ENCODE results near the gene PIERCE2.
"Not testable (repeated sequence)": the region's sequence is repeated elsewhere in the genome, so short reads cannot be mapped to it uniquely, and the experiment has no call there.

PIERCE2 gene, protein sequence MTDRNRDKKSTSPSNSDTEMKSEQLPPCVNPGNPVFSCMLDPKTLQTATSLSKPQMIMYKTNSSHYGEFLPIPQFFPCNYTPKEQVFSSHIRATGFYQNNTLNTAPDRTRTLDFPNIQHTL

DNA sequence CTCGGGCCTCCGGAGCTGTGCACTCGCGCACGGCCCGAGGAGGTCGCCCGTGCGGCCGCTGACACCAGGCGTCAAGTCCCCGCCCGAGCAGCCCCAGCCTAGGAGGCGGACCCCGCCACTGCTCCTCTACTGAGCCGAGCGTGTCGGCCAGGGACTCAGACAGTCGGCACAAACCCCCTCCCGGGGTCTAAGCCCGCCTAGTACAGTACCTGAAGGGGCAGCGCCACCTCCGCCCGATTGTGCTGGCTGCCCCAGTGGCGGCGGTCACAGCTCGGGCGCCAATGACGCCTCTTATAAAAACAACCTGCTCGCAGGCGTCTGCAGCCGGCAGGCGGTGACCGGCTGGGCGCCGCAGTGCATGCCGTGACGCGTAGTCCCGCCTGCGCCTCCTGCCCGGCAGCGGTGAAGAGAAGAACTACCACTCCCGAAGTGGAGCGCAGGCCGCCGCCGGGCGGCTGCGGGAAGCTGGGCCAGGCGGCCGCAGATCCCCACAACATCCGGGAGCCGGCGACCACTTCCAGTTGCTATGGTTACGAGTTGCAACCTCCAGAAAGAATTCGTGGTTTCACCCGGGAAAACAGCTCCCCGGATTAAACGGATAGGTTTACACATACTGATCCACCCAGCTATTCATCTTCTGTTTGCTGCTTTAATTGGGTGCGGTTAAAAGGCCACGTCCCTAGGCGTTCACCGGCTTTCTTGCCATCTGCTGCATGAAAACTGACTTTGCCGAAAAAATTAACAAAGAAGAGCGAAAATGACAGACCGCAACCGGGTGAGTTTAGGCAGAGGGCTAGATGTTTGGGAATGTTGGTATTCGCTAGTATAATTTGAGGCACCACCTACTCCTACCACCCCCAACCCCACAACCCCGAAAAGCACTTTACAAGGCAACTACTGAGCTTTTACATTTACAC, at the start of gene PIERCE2, which contains the start of gene CCPG1:
TSS of gene PIERCE2 (plus strand) at position 484 of the 917 bp plus-strand sequence. CDS start at position 758, 274 bp downstream.
TSS of gene CCPG1 (minus strand) at position 348 of the 917 bp plus-strand sequence. CDS start 18,935 bp downstream, outside the sequence.
- DNase-seq (ENCODE audit: low read depth in 2 of 2): peak; percentile 67 to 76

DNA sequence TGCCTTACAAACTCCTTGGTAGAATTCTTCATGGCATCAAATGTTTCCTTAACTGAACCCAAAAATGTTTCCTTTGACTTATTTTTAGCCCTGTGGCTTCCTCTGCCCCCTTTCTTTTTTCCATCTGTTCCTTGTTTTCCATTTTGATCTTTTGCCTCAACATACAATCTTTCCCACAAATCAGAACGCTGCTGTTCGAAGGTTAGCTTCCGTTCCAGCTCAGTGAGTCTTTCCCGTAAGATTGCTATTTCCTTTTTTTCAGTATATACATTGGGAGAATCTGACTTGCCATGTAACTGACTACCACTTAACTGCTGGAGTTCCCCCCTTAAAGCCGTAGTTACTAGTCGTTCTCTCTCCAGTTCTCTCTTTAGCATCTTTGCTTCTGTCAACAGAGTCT, 48.0 kb upstream of the PIERCE2 start:
- DNase-seq (ENCODE audit: low read depth in 2 of 2): no peak

DNA sequence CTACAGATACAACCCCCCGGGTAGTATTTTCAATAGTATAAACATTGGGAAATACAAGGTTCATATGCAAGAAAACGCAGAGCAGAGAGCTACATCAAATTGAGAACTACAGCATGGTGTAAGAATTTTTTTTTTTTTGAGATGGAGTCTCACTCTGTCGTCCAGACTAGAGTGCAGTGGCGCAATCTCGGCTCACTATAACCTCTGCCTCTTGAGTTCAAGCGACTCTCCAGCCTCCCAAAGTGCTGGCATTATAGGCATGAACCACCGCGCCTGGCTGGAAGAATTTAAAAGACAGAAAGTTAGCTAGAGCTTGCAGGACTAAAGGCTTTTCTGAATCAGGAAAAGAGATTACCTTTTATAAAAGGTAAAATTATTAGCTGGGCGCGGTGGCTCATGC, 47.2 kb upstream of the PIERCE2 start:
- no peak for DNase-seq (ENCODE audit: low read depth in 2 of 2)

DNA sequence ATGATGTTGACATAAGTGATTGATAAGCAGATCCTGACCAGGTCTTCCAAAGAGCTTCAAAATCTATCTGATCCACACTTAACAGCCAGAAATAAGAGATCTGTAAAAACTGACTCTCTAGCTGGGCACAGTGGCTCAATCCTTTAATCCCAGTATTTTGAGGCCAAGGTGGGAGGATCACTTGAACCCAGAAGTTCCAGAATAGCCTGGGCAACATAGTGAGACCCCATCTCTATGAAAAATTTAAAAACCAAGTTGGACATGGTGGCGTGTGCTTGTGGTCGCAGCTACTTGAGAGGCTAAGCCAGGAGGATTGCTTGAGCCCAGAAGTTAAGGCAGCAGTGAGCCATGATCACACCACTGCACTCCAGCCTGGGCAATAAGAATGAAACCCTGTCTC, 45.7 kb upstream of the PIERCE2 start:
- no peak for DNase-seq (ENCODE audit: low read depth in 2 of 2)

DNA sequence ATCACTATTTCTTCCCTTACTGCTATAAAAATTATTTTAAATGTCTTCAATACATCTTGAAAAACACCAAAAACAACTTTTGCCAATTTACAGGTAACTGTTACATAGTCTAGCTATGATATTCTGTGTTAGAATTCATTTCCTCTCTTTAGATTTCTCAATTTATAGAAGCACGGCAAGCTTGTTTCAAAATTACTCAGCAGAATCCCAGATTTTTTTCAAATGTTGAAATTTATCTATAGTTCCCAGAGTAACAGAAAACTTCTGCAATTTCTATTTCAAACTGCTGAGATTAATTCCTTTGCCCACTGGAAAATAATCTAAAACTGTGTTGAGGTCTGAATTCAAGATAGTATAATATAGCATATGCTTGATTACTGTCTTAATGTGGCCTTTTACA, 41.3 kb upstream of the PIERCE2 start:
- no peak for DNase-seq (ENCODE audit: low read depth in 2 of 2)

DNA sequence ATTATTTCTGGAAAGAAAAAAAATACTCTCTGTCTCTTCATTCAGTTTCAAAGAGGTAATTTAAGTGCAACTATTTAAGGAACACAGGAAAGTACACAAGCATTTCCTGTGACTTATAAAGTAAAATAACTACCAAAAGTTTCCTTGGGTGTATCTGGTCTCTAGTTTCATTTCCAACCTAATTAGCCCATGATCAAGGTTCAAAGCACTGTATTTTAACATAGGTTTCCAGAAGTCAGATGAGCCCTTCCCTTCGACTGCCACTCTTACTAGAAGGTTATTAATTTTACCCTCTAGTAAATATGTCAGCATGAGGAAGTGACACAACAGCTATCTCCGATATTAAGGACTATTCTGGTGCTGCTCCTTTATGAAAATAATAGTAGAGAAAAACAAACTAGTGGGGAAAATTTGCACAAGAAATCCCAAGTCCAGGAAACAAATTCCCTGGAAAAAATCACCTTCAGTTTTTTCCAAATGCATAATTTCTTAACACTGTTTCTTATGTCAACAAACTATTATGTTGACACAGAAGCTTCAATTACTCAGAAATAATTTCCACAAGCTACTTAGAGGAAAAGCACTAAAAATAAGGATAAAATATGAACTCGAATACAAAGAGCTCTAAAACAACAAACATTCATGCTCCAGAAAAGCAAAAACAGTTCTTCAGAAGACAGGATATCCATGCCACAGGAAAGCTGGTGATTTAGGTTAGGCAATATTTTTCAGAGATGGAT, 35.4 kb upstream of the PIERCE2 start:
- DNase-seq (ENCODE audit: low read depth in 2 of 2): no peak

DNA sequence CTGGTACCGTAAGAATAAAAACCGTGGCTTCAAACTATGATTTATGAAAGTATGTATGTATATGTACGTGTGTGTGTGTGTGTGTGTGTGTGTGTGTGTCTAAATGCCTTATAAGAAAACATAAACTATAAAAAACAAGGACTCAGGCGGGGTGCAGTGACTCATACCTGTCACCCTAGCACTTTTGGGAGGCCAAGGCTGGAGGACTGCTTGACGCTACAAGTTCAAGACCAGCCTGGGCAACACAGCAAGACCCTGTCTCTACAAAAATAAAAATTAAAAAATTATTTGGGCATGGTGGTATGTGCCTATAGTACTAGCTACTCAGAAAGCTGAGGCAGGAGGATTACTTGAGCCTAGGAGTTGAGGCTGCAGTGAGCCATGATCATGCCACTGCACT, 29.2 kb upstream of the PIERCE2 start:
- DNase-seq (ENCODE audit: low read depth in 2 of 2): no peak

DNA sequence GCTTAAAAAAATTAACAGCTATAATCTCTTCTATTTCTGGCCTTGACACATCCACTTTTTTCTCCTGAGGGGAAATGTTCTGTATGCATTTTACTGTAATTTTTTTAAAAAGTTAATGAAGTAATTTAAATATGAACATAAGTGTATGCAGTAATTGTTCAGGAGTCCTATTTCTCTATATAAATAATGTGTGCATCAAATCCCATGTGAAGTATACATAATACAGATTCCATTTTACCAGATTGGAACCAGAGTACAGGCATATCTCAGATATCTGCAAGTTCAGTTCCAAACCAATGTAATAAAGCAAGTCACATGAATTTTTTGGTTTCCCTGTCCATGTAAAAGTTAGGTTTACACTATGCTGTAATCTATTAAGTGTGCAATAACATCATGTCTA, 26.7 kb upstream of the PIERCE2 start:
- no peak for DNase-seq (ENCODE audit: low read depth in 2 of 2)

DNA sequence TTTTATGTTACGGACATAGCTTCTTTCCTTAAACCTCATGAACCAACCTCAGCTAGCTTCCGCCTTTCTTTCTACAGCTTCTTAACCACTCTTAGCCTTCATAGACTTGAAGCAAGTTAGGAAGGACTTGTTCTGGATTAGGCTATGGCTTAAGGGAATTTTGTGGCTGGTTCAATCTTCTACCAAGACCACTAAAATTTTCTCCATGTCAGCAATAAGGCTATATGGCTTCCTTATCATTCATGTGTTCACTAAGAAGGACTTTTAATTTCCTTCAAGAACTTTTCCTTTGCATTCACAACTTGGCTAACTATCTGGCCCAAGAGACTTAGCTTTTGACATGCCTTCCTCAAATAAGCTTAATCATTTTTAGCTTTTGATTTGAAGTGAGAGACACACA, 24.6 kb upstream of the PIERCE2 start:
- no peak for DNase-seq (ENCODE audit: low read depth in 2 of 2)

DNA sequence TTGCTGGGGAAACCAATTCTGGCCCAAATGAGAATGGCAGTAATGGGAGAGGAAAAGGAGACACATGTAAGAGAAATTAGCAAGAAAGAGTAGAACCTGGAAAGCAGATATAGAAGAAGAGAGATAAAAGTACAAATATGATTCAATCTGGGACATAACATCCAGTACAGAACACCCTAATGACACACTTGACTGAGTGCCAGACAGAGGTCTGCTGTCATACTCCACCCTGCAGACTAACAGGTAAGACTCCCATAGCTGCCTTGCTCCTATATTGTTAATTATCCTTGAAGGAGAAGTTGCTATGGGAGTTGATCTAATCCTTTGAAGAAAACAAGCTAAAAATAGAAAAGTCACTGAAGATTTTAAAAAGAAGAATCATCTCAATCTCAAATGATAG, 21.3 kb upstream of the PIERCE2 start:
- no peak for DNase-seq (ENCODE audit: low read depth in 2 of 2)

DNA sequence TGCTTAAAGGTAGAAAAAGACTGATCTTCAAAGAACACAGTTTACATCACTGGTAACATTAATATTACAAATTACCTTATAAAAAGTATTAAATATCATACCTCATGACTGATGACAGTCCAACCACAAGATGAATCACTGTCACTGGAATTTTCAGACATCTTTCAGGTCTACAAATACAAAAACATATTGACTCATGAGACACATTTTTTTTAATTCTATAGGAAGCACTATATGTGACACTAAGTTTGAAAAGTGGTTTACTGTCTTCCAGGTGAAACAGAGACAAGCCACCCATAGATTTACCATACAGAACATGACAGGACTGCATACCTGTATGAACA, 19.1 kb upstream of the PIERCE2 start:
- no peak for DNase-seq (ENCODE audit: low read depth in 2 of 2)

DNA sequence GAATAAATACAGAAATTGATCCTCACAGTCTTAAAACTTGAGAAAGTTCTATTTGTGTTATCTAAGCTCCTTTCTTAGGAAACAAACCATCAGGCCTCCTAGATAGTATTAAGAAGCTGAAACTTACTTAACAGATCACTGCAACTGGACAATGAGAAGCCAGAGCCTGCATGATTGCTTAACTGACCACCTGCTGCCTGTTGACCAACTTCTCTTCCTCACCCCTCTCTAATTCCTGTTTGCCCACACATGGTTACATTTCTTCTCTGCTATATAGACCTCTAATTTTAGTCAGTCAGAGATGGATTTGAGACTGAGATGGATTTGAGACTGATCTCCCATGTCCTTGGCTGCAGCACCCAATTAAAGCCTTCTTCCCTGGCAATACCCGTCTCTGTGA, 13.6 kb upstream of the PIERCE2 start:
- DNase-seq (ENCODE audit: low read depth in 2 of 2): no peak

DNA sequence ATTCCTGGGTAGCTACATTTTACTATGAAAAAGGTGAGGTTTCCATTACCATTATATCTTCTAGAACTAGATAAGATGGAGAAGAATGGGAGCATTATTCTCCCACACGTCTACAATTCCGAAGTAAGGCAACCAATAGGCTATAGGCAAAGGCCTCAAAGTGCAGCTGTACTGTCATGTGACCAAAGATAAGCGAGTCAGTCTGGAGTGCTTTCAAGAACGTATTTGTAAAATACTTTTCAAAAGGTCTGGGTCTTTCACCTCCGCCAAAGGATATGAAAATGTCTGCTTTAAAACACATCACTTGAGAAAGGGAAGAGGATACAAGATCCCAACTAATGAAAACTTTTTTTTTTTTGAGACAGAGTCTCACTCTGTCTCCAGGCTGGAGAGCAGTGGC, 10.1 kb upstream of the PIERCE2 start:
- no peak for DNase-seq (ENCODE audit: low read depth in 2 of 2)

DNA sequence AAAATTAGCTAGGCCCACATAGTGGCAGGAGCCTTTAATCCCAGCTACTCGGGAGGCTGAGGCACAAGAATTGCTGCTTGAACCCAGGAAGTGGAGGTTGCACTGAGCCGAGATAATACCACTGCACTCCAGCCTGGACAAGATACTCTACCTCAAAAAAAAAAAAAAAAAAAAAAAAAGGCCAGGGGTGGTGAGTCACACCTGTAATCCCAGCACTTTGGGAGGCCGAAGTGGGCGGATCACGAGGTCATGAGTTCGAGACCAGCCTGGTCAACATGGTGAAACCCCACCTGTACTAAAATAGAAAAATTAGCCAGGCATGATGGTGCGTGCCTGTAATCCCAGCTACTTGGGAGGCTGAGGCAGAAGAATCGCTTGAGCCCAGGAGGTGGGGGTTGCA, 8.2 kb upstream of the PIERCE2 start:
- DNase-seq (ENCODE audit: low read depth in 2 of 2): not testable (repeated sequence)

DNA sequence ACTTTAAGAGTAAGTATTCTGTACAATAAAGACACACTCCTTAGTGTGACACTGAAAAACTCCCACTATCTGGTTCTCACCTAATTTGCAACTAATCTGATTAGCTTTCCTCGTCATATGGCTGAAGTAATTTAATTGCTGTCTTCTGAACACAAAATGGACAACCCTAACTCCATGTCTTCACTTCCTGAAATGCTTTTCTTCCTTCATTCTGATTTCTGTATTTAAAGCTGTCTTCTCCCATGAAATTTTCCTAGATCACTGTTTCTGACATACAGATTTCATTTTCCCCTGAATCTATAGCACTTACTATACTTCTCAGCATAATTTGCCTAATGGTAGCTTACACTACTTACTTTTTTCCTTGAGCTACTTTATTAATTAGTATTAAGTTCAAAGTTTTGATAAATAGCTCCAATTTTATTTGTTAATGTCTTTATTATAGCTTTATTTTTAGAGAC, 6.5 kb upstream of the PIERCE2 start:
- no peak for DNase-seq (ENCODE audit: low read depth in 2 of 2)

DNA sequence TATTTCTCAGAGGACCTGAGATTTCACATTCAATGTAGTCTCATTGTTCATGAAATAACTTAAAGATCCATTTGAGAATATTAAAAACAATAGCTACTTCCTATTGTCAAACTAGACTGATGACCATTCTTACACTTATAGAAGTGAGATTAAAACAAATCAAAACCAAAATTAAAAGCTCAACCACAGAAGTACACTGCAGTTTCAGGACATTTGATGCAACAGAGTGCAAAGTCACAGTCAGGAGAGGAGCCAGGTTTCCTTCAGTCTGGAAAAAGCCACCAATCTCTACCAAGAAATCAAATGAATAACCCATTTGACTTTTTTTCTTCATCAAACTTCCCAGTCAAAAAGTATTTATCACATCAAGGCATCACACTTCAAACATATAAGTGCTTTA, 5.6 kb upstream of the PIERCE2 start:
- DNase-seq (ENCODE audit: low read depth in 2 of 2): no peak

DNA sequence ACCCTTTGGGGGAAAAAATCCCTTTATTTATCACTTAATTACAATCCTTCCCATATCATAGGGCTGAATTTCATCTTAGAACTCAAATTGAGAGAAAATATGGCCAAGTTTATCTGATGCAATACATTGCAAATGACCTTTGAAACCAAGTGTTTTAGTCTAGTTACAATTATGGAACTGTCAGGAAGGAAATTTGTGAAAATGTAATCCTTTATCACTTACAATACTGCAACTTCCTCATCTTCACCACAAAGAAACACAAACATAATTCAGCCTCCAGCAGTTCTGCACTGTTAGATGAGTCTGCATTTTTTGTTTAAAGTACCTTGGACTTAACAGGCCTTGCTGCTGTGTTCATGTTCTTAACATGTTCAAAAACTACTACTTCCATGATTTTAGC, 4.8 kb upstream of the PIERCE2 start:
- no peak for DNase-seq (ENCODE audit: low read depth in 2 of 2)

DNA sequence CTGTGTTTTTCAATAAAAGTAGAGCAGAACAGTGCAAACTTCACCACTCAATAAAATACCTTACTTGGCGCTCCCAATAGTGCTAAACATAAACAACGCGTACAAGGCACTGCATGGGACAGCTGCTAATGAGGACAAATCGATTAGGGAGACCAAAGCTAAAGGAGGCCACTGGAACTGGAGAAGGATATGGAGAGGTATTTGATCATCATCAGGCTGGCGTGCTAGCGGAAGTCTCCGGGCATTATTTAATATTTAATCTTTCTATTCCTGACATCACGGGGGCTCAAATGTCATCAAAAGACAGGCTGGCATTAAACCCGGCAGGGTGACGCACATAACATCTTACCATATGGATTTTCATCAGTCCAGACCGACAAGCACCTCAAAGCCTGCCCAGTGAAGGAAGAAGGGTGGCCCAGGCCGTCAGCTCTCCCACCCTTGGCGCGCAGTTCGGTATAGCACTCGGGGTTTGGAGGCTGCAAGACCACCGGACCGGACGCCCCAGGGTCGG, 740 bp upstream of the PIERCE2 start:
- no peak for DNase-seq (ENCODE audit: low read depth in 2 of 2)

DNA sequence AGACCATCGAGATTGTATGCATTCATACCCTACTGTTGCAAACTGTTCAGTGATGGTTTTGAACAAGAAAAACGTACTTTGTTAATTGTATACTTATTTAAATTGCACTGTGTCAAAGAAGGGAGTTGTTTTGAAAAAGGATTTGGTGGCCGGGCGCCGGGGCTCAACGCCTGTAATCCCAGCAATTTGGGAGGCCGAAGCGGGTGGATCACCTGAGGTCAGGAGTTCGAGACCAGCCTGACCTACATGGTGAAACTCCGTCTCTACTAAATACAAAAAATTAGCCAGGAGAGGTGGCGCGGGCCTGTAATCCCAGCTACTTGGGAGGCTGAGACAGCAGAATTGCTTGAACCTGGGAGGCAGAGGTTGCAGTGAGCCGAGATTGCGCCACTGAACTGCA, 681 bp downstream of the PIERCE2 start:
- not testable (repeated sequence) for DNase-seq (ENCODE audit: low read depth in 2 of 2)

DNA sequence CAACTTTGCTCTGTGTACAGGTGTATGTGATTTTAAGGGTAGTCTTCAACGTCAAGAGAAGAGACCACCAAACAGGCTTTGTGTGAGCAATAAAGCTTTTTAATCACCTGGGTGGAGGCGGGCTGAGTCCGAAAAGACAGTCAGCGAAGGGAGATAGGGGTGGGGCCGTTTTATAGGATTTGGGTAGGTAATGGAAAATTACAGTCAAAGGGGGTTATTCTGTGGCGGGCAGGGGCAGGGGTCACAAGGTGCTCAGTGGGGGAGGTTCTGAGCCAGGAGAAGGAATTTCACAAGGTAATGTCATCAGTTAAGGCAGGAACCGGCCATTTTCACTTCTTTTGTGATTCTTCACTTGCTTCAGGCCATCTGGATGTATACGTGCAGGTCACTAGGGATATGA, 9.4 kb downstream of the PIERCE2 start:
- DNase-seq (ENCODE audit: low read depth in 2 of 2): not testable (repeated sequence)

DNA sequence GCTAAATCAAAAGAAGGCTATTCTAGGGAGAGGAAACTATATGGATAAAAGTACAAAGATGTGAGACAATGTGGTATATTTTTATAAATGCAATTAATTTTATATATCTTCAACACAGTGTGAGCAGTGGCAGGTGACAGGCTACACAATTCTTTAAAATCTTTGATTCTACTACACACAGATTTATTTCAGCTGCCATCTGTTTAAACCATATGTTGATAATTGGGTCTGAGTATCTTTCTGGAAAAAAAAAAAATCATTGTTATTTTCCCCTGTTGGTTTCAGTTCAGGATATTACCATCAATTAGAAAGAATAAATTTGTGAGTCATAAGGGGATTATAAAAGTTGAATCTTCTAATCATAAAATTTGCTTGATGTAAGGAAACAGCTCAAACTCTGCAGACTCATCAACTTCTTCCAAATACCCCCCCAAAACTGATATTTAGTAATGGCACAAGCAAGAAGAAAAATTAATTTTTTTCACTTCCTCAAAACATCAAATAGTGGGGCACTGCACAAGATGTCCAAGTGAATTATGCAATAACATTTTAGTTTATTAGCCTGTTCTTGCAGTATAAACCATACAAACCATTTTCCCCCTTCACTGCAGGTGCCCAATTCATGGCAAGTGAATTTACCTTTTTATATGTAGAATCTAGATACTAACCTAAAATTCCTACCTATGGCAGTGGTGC, 12.0 kb downstream of the PIERCE2 start:
- DNase-seq (ENCODE audit: low read depth in 2 of 2): no peak

DNA sequence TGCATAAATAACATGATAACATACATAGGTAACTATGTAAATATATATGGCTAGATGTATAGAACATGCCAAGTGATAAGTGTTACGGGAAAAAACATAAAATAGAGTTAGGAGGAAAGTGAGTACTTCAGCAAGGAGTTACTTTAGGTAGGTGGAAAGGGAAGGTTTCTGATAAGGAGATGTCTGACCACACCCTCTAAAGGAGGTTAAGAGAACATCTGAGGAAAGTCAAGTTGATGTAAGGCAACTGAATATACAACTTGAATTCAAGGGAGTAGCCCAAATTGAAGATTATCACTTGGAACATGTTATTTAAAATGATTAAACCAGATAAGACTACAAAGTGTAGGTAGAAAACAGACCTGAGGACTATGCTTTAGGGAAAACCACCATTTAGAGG, 13.8 kb downstream of the PIERCE2 start:
- DNase-seq (ENCODE audit: low read depth in 2 of 2): no peak

All from stimulated activated CD8-positive, alpha-beta memory T cell treated with anti-CD3 and anti-CD28 coated beads, Interleukin-15, amount 100 ng/mL, for 4 hours (primary cell).